T-helper 1 cell treated with Interleukin-12 subunit alpha and Interleukin-12 subunit beta and Interleukin-4 antibody, amounts not matched to agents 30 ng/mL and 1 ng/mL, for 36 hours (primary cell): ENCODE data around the gene ENO3. TPM values are rescaled to one million over a fixed set of nuclear protein-coding genes. Genes with fewer than 3 reads are reported as not detected.
"Not testable (repeated sequence)": the region's sequence is repeated elsewhere in the genome, so short reads cannot be mapped to it uniquely, and the experiment has no call there.

Experiments used
- intact Hi-C: fragments of 100-400 bp; cut with micrococcal nuclease; formaldehyde crosslinking; loops from one replicate; pipeline ENCODE4 v1.15.1; 2024
- total RNA-seq: library from RNA; stranded (reverse); gene quantifications from 2 replicates; pipeline ENCODE4 v1.2.3, GENCODE V29; 2022

Gene ENO3
- total RNA-seq = 37.9 and 38.1 TPM in 2 replicates

GRCh38 chr17:4950746-4951204 is at the start of gene ENO3:
Gene ENO3 (plus strand): TSS chr17:4951119. CDS start chr17:4951830, 711 bp downstream.
- intact Hi-C loops = no loop called here

GRCh38 chr17:4901648-4902344 is 49.1 kb upstream of the ENO3 start:
- intact Hi-C loops = loop anchor here (1.0 to 2.0 kb wide), 2 partner anchors 8 to 209 kb away; partner anchors contain the start of gene ZNF232

GRCh38 chr17:4902540-4902939 is 48.4 kb upstream of the ENO3 start:
- intact Hi-C loops = loop anchor here (2.0 kb wide), 1 partner anchor 208 kb away; the partner anchor contains the start of gene ZNF232

GRCh38 chr17:4903051-4903818 is 47.7 kb upstream of the ENO3 start, which contains the start of gene CHRNE:
Gene CHRNE (minus strand): TSS chr17:4903098. CDS start chr17:4903063, 35 bp downstream.
- intact Hi-C loops = loop anchor here (1.0 to 2.0 kb wide), 4 partner anchors 107 to 337 kb away; partner anchors contain the start of genes ARRB2, PSMB6 and ZNF232

- intact Hi-C loops = not testable (repeated sequence)
Observed at GRCh38 chr17:4906642-4907041, 44.3 kb upstream of the ENO3 start.

- intact Hi-C loops = loop anchor here (2.0 kb wide), 2 partner anchors 36 to 78 kb away; partner anchors contain the start of gene CAMTA2
Observed at GRCh38 chr17:4908301-4908700, 42.6 kb upstream of the ENO3 start.

GRCh38 chr17:4908711-4909496 is 42.0 kb upstream of the ENO3 start:
- intact Hi-C loops = loop anchor here (1.0 to 2.0 kb wide), 6 partner anchors 8 to 153 kb away; partner anchors contain the start of genes CAMTA2 and SPAG7

GRCh38 chr17:4913994-4914393 is 36.9 kb upstream of the ENO3 start:
- intact Hi-C loops = no loop called here

- intact Hi-C loops = not testable (repeated sequence)
Observed at GRCh38 chr17:4914551-4914950, 36.4 kb upstream of the ENO3 start.

- intact Hi-C loops = no loop called here
Observed at GRCh38 chr17:4919511-4920047, 31.3 kb upstream of the ENO3 start.

GRCh38 chr17:4920351-4921048 is 30.4 kb upstream of the ENO3 start:
- intact Hi-C loops = no loop called here

- intact Hi-C loops = no loop called here
Observed at GRCh38 chr17:4921320-4921719, 29.6 kb upstream of the ENO3 start.

- intact Hi-C loops = not testable (repeated sequence)
Observed at GRCh38 chr17:4926577-4927335, 24.2 kb upstream of the ENO3 start.

- intact Hi-C loops = no loop called here
Observed at GRCh38 chr17:4928881-4929280, 22.0 kb upstream of the ENO3 start.

- intact Hi-C loops = no loop called here
Observed at GRCh38 chr17:4931963-4932362, 19.0 kb upstream of the ENO3 start, which contains the start of gene GP1BA. Gene GP1BA (plus strand): TSS chr17:4932277. CDS start chr17:4932605, 328 bp downstream.

- intact Hi-C loops = no loop called here
Observed at GRCh38 chr17:4932756-4933155, 18.2 kb upstream of the ENO3 start.

GRCh38 chr17:4933646-4934045 is 17.3 kb upstream of the ENO3 start:
- intact Hi-C loops = no loop called here

- intact Hi-C loops = no loop called here
Observed at GRCh38 chr17:4934173-4934979, 16.5 kb upstream of the ENO3 start.

GRCh38 chr17:4935650-4936049 is 15.3 kb upstream of the ENO3 start:
- intact Hi-C loops = no loop called here
